B cell (primary cell): ENCODE data around the gene RNASET2.

ENCODE experiments used
- EZH2 ChIP-seq: IDR thresholded peaks from 2 replicates; pipeline ENCODE4 v1.6.1; 2012; ENCODE audit warnings: borderline replicate concordance, low read depth, mild to moderate bottlenecking, moderate library complexity, low read length; ENCODE audit not compliant: insufficient read depth, poor library complexity, severe bottlenecking
- TF ChIP-seq, protein P1 (sequence below): fragments of 200-600 bp; IDR thresholded peaks from one replicate; pipeline ENCODE4 v1.8.0; 2022; ENCODE audit warnings: antibody characterized with exemption, mild to moderate bottlenecking

DNA sequence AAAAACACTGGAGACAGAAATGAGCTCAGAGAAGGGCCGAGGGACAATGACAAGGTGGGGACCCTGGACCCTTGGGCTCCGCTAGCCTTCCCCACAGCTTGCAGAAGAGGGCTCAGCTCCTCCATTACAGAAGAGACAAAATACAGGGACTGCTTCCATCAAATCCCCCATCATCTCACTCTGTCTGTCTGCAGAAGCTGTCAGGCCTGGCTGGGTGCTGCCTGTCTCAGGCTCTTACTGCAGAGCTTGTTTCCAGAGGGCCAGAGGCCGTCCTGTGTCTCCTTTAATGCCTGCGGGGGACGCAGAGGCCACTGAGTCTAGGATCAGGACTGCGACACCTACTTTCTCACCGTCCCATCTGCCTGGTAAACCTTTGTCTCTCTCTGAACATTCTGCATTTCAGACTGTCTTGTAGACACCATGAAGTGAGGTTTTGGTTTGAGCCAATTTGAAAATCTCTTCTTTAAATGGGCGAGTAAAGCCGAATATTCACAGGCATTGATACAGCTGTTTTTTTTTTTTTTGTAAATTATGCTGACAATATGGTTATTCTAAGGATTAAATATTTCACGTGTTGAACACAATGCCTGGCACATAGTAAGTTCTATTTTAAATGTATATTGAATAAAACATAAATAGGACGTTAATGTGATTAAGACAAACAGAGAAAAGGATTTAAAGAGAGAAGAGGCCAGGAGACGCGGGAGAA is 28.3 kb downstream of the RNASET2 start:
- TF ChIP-seq, protein P1, sequence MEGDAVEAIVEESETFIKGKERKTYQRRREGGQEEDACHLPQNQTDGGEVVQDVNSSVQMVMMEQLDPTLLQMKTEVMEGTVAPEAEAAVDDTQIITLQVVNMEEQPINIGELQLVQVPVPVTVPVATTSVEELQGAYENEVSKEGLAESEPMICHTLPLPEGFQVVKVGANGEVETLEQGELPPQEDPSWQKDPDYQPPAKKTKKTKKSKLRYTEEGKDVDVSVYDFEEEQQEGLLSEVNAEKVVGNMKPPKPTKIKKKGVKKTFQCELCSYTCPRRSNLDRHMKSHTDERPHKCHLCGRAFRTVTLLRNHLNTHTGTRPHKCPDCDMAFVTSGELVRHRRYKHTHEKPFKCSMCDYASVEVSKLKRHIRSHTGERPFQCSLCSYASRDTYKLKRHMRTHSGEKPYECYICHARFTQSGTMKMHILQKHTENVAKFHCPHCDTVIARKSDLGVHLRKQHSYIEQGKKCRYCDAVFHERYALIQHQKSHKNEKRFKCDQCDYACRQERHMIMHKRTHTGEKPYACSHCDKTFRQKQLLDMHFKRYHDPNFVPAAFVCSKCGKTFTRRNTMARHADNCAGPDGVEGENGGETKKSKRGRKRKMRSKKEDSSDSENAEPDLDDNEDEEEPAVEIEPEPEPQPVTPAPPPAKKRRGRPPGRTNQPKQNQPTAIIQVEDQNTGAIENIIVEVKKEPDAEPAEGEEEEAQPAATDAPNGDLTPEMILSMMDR = no peak
- no peak for TF ChIP-seq EZH2
